Hematopoietic multipotent progenitor cell treated with erythropoietin and hydrocortisone succinate and interleukin-3 and kit ligand, for 6 days (in vitro differentiated cells): ENCODE measurements around the gene ALKBH2.

Source experiments
- DNase-seq: peaks from one replicate; pipeline ENCODE4 v3.0.0-alpha.2; 2015

The ALKBH2 gene

GRCh38 chr12:109113661-109114321 lies 20.5 kb upstream of the ALKBH2 start:
- no peak for DNase-seq

GRCh38 chr12:109112720-109113465 lies 19.6 kb upstream of the ALKBH2 start:
- no peak for DNase-seq

DNA sequence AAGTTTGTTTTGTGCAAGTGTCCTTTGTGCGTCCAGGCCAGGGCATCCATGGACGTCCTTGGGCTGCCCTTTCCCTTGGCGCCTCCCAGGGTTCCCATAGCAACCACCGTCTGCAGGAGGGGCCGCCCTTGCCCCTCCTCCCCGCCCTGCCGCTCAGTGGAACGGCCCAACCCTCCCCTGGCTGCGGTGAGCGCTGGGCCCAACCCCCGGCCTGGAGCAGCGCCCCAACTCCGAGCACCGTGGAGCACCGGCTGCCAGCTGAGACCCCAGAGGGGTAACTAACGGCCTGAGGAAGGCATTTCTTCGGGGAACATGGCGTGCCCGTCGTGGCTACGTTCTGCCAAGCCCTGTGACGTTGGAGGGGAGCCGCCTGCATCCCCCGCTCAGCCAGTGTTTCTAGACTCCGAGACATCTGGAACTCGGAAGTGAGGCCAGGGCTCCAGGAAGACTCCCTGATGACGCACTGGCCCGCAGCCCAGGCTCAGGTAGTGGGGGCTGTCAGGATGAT lies 17.8 kb upstream of the ALKBH2 start:
- peak; percentile 84 for DNase-seq

GRCh38 chr12:109109746-109110350 lies 16.6 kb upstream of the ALKBH2 start:
- no peak for DNase-seq

- no peak for DNase-seq
Observed at GRCh38 chr12:109105176-109105575, 11.9 kb upstream of the ALKBH2 start.

- DNase-seq = no peak
Observed at GRCh38 chr12:109102491-109102890, 9.2 kb upstream of the ALKBH2 start.

DNA sequence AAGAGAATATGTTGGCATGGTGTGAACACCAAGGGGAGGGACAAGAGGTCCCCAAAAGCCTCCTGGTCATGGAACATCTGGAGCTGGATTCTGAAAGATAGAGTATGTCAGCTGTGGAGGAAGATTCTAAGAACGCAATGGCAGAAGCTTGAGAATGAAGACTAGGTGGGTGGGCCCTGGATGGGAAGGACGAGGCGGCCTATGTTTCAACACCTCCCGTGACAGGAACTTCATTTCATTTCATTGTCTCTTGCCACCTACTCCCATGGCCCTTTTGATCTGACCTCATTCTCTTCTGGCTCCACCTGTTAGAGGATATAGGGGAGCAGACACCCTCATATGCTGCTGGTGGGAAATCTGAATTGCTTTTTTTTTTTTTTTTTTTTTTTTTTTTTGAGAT lies 7.5 kb upstream of the ALKBH2 start:
- DNase-seq = no peak

DNA sequence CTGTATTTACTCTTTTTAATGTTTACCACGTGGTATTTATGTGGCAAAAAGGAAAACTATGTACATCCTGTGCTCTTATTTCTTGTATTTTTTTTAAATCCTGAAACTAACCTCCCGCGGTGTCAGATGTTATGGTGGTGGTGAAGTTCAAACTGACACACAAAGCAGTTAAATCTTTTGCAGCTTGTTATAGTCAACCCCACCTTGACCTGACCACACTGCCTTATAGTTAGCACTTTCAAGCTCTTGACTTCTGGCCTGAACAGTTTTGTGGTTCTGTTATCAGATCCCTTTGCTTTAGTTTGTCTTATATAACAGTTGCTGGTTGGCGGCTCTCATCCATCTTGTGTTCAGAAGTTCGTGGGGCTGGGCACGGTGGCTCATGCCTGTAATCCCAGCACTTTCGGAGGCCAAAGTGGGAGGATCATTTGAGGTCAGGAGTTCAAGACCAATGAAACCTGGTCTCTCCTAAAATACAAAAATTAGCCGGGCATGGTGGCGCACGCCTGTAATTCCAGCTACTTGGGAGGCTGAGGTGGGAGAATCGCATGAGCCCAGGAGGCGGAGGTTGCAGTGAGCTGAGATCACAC lies 6.3 kb upstream of the ALKBH2 start:
- peak; percentile 60 for DNase-seq

GRCh38 chr12:109098651-109099050 lies 5.4 kb upstream of the ALKBH2 start:
- DNase-seq = no peak

GRCh38 chr12:109098183-109098604 lies 4.9 kb upstream of the ALKBH2 start:
- DNase-seq = peak; percentile 61

- DNase-seq = peak; percentile 98
Observed at GRCh38 chr12:109097435-109098182, 4.3 kb upstream of the ALKBH2 start, which contains the start of gene UNG. Gene UNG (plus strand): TSS chr12:109097597. CDS start chr12:109097680, 83 bp downstream.

DNA sequence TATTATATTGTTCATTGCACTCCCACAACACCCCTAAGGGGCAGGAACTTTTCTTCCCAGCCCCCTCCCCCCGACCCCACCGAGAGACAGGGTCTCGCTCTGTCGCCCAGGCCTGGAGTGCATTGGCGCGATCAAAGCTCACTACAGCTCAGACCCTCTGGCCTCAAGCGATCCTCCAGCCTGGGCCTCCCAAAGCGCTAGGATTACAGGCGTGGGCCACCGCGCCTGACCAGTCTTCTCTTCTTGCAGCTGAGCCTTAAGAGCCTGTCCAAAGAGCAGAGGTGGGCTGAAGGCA lies 3.8 kb upstream of the ALKBH2 start:
- no peak for DNase-seq

DNA sequence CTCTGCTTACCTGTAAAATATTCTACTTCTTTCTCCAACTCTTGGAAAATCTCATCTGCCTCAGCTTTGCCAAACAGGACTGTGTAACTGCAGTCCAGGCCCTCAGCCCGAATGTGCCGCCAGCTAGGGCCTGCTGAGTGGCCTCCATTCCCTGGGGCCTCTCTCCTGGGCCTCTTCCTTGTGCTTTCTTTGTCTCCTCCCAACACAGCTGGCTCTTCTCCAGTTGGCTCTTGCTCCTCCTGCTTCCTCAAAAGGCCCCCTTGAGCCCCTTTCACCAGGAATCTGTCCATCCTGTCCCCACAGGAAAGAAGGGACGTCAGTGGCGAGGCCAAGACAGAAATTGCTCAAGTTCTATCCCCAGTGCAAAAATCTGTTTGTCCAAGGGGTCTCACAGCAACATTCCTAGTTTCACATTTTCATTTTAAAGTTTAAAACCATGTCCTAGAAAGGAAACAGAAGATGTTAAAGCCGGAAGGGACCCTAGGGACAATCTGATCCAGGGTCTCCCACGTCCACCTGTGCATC lies 713 bp downstream of the ALKBH2 start:
- DNase-seq = peak; percentile 43

- DNase-seq = no peak
Observed at GRCh38 chr12:109089683-109090082, 3.6 kb downstream of the ALKBH2 start.

DNA sequence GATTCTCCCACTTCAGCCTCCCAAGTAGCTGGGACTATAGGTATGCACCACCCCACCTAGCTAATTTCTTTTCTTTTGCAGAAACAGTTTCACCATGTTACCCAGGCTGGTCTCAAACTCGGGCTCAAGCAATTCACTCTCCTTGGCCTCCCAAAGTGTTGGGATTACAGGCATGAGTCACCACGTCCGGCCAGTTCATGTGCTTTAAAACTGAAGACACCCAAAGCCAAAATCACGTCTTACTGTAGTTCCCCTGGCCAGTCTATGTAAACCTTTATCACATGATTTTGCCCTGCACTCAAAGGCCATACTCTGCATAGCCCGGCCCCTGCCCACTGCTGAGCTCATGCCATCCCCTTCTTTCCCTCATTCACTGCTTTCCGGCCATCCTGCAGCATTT lies 4.5 kb downstream of the ALKBH2 start:
- no peak for DNase-seq

GRCh38 chr12:109087250-109087649 lies 6.0 kb downstream of the ALKBH2 start:
- no peak for DNase-seq

- DNase-seq = no peak
Observed at GRCh38 chr12:109085590-109085989, 7.7 kb downstream of the ALKBH2 start.

GRCh38 chr12:109084425-109084824 lies 8.8 kb downstream of the ALKBH2 start:
- DNase-seq = no peak

DNA sequence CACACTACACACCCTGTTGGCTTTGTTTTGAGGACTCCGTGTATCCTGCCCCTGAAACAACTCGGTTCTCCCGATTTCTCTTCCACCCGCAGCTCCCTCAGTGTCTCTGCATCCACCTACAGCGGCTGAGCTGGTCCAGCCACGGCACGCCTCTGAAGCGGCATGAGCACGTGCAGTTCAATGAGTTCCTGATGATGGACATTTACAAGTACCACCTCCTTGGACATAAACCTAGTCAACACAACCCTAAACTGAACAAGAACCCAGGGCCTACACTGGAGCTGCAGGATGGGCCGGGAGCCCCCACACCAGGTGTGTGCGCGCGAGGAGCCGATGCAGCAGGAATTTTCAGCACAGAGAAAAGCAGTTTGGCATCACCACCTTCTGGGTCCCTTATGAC lies 10.5 kb downstream of the ALKBH2 start:
- no peak for DNase-seq

DNA sequence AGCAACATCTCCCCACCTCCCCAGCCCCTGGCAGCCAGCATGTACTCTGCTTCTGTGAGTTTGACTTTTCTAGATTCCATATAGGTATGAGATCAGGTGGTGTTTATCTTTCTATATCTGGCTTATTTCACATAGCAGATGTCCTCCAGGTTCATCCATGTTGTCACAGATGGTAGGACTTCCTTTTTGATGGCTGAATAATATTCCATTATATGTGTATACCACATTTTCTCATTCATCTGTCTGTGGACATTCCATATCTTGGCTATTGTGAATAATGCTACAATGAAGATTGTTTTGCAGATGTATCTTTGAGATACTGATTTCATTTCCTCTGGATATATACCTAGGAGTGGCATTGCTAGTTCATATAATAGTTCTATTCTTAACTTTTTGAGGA lies 18.4 kb downstream of the ALKBH2 start:
- DNase-seq = no peak

DNA sequence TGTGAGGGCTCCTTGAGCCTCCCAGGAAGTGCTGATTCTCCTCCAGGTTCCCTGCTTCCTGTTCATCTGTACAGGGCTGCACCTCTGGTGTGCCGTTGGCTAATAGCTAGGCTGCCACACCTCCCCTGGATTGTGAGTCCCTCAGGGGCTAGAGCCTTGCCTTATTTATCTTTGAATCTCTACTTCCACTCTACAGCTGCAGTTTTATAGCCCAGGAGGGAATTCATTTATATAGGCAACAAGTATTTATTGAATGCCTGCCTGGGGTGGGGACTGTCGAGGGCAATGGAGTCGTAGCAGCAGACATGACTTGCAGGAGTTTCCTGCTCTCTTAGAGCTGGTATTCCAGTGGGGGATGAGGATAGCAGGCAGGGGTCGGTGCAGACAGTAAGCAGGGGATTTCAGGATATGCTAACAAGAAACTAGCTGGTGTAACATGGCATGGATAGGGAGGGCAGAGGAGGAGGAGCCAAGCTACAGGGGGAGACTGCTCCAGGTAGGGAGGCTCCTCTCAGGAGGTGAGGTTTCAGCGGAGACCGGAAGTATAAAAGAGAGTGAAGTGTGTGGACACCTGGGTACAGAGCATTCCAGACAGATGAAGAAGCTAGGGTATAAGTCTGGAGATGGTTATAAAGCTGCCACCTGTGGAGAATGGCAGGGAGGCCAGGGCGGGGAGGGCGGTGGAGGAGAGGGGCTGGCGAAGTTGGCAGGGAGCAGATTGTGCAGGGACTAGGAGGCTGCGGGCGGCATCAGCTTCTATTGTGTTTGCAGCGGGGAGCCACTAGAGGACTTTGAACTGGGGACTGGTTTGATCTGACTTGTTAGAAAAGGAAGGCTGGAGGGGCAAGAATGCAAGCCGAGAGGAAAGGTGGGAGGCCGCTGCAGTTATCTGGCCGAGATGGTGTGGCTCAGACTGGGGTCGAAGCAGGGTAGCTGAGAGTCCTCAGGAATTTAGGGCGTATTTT lies 23.7 kb downstream of the ALKBH2 start:
- DNase-seq = no peak

GRCh38 chr12:109065853-109066193 lies 27.4 kb downstream of the ALKBH2 start:
- no peak for DNase-seq
